ENCODE results near the gene TRIM32. TPM values are rescaled to one million over a fixed set of nuclear protein-coding genes. Genes with fewer than 3 reads are reported as not detected.

Gene TRIM32
- polyA plus RNA-seq, 1 donor (not counting 4 experiments of a cell fraction or from before 2014, with no cell fraction given) = 21.3 TPM

DNA sequence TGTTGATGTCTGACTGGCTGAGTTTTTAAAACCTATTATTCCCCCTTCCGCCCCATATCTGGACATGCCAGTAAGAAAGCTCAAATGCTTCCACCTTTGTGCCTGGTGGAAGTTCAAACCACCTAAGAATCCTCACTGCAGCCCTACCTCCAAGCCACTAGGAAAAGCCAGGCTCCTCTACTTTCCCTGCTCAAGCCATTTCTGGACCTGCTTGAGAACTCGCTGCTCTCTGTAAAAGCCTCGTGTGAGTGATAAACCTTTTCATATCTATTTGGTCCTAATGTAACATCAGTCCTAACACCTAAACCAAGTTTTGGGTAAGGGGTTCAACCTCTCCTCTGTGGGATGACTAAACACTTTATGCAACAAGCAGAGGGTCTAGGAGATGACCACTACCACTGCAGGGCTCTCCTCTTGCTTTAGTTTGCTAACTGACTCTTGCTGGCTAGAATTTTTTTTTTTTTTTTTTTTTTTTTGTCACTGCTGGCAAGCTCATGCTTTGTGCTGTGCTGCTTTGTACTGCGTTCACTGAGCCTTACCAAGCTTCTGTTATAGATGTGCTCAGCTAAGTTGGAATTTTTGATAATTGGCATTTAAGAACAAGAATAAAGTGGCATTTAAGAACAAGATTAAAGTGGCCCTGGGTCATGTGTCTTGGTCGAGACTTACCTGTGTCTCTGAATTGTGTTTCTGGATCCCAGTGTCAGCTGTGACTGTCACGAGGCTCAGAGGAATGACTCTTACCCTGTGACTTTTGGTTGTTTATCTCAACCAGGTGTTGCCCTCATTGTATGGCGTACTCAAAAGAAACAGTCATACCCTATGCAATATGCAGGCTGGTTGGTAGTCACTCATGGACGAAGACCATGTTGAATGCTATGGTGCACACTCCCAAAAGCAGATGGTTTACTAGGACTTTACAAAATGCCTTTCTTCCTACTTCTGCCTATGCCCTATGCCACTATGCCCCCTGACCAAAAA lies 19.5 kb downstream of the TRIM32 start:
- Histone ChIP-seq H3K9me1 (ENCODE audit: control insufficient read depth, extremely low read depth, insufficient read depth, low read length) (no peaks in the 10 kb centered on the region), H3K4me3 (ENCODE audit: control insufficient read depth in 2 of 3, extremely low read depth in 1 of 3, insufficient read depth in 2 of 3, low read depth in 1 of 3, low read length in 3 of 3) (no peak overlapping the region), H3K9me3 (ENCODE audit: control insufficient read depth, low read depth, low read length) (no peaks in the 10 kb centered on the region), H3K27ac (ENCODE audit: control insufficient read depth, insufficient read depth, low read length) (no peak overlapping the region), H3K79me2 (ENCODE audit: control insufficient read depth, insufficient read depth, low read length) (peaks cover 3% of the 10 kb centered on the region), H3K9ac (ENCODE audit: control insufficient read depth, extremely low read depth, insufficient read depth, low read length) (no peak overlapping the region), H2AFZ (ENCODE audit: control insufficient read depth, low read length) (no peak overlapping the region), H3K27me3 (ENCODE audit: control insufficient read depth, extremely low read depth, insufficient read depth, low read length) (no peaks in the 10 kb centered on the region), H4K20me1 (ENCODE audit: control insufficient read depth, extremely low read depth, insufficient read depth, low read length) (no peaks in the 10 kb centered on the region), H3K4me1 (ENCODE audit: control insufficient read depth, extremely low read depth, insufficient read depth, low read length) (peaks cover 11% of the 10 kb centered on the region), H3K36me3 (ENCODE audit: control insufficient read depth in 2 of 2, extremely low read depth in 1 of 2, insufficient read depth in 2 of 2, low read length in 2 of 2) (no peaks in the 10 kb centered on the region), H3K4me2 (ENCODE audit: control insufficient read depth, extremely low read depth, insufficient read depth, low read depth, low read length) (no peak overlapping the region)
- dilution Hi-C loops (cut with MboI; ENCODE audit: extremely low pct_ligation_motif_present, low sequenced_read_pairs) = no loop called here
- FAIRE-seq (no peak), DNase-seq (ENCODE audit: low read depth, low spot score) (no peak)
- no peak for TF ChIP-seq EZH2 (IDR thresholded peaks at IDR 0.05; ENCODE audit: low read length)
- TF ChIP-seq, protein P1, sequence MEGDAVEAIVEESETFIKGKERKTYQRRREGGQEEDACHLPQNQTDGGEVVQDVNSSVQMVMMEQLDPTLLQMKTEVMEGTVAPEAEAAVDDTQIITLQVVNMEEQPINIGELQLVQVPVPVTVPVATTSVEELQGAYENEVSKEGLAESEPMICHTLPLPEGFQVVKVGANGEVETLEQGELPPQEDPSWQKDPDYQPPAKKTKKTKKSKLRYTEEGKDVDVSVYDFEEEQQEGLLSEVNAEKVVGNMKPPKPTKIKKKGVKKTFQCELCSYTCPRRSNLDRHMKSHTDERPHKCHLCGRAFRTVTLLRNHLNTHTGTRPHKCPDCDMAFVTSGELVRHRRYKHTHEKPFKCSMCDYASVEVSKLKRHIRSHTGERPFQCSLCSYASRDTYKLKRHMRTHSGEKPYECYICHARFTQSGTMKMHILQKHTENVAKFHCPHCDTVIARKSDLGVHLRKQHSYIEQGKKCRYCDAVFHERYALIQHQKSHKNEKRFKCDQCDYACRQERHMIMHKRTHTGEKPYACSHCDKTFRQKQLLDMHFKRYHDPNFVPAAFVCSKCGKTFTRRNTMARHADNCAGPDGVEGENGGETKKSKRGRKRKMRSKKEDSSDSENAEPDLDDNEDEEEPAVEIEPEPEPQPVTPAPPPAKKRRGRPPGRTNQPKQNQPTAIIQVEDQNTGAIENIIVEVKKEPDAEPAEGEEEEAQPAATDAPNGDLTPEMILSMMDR (optimal IDR thresholded peaks at IDR 0.05 in 1 of 3, IDR thresholded peaks at IDR 0.05 in 1 of 3, conservative IDR thresholded peaks at IDR 0.05 in 1 of 3; ENCODE audit: extremely low read depth in 1 of 3, insufficient read depth in 2 of 3, low read length in 3 of 3) = no peak

DNA sequence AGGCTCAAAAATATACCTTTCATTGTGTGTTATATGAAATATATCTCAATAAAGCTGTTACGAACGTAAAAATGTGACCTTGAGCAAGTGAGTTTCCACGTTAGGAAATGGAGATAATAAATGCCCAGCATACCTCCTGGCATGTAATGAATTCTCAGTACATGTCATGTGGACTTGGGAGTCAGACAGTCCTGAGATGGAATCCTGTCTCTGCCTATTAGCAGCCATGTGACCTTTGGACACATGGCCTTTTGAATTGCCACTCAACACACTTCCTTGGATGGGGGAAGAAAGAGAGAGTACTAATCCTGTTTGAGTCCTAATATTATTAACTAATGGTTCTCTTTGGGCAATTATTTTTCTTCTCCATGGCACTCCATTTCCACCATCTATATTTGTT lies 25.7 kb downstream of the TRIM32 start:
- no peaks in the 10 kb centered on the region for H3K9me1 ChIP-seq (ENCODE audit: control insufficient read depth, extremely low read depth, insufficient read depth, low read length)
- no peak overlapping the region for H3K9ac ChIP-seq (ENCODE audit: control insufficient read depth, extremely low read depth, insufficient read depth, low read length)
- H3K4me2 ChIP-seq (ENCODE audit: control insufficient read depth, extremely low read depth, insufficient read depth, low read depth, low read length) = no peak overlapping the region
- H2AFZ ChIP-seq (ENCODE audit: control insufficient read depth, low read length) = no peak overlapping the region
- DNase-seq (ENCODE audit: low read depth, low spot score) = no peak
- dilution Hi-C loops (cut with MboI; ENCODE audit: extremely low pct_ligation_motif_present, low sequenced_read_pairs) = no loop called here
- H3K27ac ChIP-seq (ENCODE audit: control insufficient read depth, insufficient read depth, low read length) = no peak overlapping the region
- H3K36me3 ChIP-seq (ENCODE audit: control insufficient read depth in 2 of 2, extremely low read depth in 1 of 2, insufficient read depth in 2 of 2, low read length in 2 of 2) = no peaks in the 10 kb centered on the region
- H3K4me3 ChIP-seq (ENCODE audit: control insufficient read depth in 2 of 3, extremely low read depth in 1 of 3, insufficient read depth in 2 of 3, low read depth in 1 of 3, low read length in 3 of 3) = no peak overlapping the region
- H3K4me1 ChIP-seq (ENCODE audit: control insufficient read depth, extremely low read depth, insufficient read depth, low read length) = no peaks in the 10 kb centered on the region
- TF ChIP-seq, protein P1 (optimal IDR thresholded peaks at IDR 0.05 in 1 of 3, IDR thresholded peaks at IDR 0.05 in 1 of 3, conservative IDR thresholded peaks at IDR 0.05 in 1 of 3; ENCODE audit: extremely low read depth in 1 of 3, insufficient read depth in 2 of 3, low read length in 3 of 3) = no peak
- TF ChIP-seq EZH2 (IDR thresholded peaks at IDR 0.05; ENCODE audit: low read length) = no peak
- H3K79me2 ChIP-seq (ENCODE audit: control insufficient read depth, insufficient read depth, low read length) = no peaks in the 10 kb centered on the region
- no peak for FAIRE-seq
- no peaks in the 10 kb centered on the region for H4K20me1 ChIP-seq (ENCODE audit: control insufficient read depth, extremely low read depth, insufficient read depth, low read length)
- H3K27me3 ChIP-seq (ENCODE audit: control insufficient read depth, extremely low read depth, insufficient read depth, low read length) = no peaks in the 10 kb centered on the region
- no peaks in the 10 kb centered on the region for H3K9me3 ChIP-seq (ENCODE audit: control insufficient read depth, low read depth, low read length)

Data from keratinocyte (primary cell).